Lower leg skin (tissue), 3 donors: ENCODE data around the gene CD33.

Source experiments
- CTCF ChIP-seq, 3 donors: fragments of 450-650 bp; IDR thresholded peaks; one replicate each; pipeline ENCODE4 v1.5.1; 2016; ENCODE audit warnings: antibody characterized with exemption in 3 of 3, mild to moderate bottlenecking in 3 of 3, moderate library complexity in 2 of 3
- POLR2A ChIP-seq, 2 donors: fragments of 450-650 bp; IDR thresholded peaks; one replicate each; pipeline ENCODE4 v1.6.1; 2016 to 2017; ENCODE audit warnings: antibody characterized with exemption in 2 of 2, mild to moderate bottlenecking in 1 of 2, moderate library complexity in 1 of 2

DNA sequence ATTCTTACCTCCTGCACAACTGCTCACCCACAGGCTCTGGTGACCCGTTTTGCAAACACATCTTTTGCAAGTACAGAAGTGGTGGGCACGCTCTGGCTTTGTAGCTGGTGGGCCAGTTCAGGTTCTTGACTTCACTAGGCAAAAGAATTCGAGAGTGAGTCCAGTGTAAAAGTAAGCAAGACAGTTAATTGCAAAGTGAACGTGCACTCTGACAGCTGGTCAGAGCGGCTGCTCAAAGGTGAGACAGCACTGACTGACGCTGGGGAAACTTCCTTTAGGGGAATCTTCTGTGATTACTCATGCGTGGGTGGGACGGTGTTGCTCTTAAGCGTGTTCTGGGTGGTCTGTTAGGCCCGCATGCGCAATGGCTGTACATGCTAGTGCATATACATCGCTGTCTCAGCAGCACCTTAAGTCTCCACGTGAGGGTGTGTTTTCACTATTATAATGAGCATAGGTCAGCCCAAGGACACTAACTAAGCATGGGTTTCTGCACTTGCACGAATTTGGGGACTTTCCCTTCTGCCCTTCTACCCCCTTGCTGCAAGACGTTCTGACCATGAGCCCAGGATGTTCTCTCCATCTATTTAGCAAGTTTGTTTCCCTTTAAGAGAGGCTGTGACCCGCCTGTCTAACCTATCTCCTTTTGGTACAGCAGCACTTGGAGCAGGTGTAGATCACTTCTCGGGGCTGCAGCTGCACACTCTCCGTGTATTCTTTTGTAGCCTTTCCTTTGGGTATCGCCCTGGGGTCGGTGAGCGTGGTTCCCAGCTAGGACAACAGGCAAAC lies 30.2 kb upstream of the CD33 start:
- TF ChIP-seq CTCF (IDR thresholded peaks at IDR 0.05) (no peak), POLR2A (IDR thresholded peaks at IDR 0.05) (no peak)
